ENCODE measurements around the gene IL1RAPL1. TPM values are rescaled to one million over a fixed set of nuclear protein-coding genes. Genes with fewer than 3 reads are reported as not detected.

The IL1RAPL1 gene
- total and polyA plus RNA-seq, 8 donors: 0.06 to 3.3 (median 0.31) TPM; not detected in 3

GRCh38 chrX:29862126-29862677 lies 1275.0 kb downstream of the IL1RAPL1 start:
- Histone ChIP-seq H3K9me3 (no peaks in the 10 kb centered on the region), H3K36me3 (no peaks in the 10 kb centered on the region), H3K4me1 (no peaks in the 10 kb centered on the region), H3K27ac (no peak overlapping the region), H3K4me3 (no peak overlapping the region), H3K27me3 (no peaks in the 10 kb centered on the region)
- no peak for TF ChIP-seq POLR2A (IDR thresholded peaks at IDR 0.05)
- TF ChIP-seq, protein P1, sequence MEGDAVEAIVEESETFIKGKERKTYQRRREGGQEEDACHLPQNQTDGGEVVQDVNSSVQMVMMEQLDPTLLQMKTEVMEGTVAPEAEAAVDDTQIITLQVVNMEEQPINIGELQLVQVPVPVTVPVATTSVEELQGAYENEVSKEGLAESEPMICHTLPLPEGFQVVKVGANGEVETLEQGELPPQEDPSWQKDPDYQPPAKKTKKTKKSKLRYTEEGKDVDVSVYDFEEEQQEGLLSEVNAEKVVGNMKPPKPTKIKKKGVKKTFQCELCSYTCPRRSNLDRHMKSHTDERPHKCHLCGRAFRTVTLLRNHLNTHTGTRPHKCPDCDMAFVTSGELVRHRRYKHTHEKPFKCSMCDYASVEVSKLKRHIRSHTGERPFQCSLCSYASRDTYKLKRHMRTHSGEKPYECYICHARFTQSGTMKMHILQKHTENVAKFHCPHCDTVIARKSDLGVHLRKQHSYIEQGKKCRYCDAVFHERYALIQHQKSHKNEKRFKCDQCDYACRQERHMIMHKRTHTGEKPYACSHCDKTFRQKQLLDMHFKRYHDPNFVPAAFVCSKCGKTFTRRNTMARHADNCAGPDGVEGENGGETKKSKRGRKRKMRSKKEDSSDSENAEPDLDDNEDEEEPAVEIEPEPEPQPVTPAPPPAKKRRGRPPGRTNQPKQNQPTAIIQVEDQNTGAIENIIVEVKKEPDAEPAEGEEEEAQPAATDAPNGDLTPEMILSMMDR (IDR thresholded peaks at IDR 0.05): no peak
- TF ChIP-seq EP300 (IDR thresholded peaks at IDR 0.05): no peak
- TF ChIP-seq POLR2AphosphoS5 (IDR thresholded peaks at IDR 0.05): no peak
- intact Hi-C loops (cut with DNase I; ENCODE audit: low total_unique reads): no loop called here
- no peak for DNase-seq
- WGBS, 5 donors: 71 to 88% (median 84%) methylated on average over 7 of the region's 7 CpGs

- H3K4me3 ChIP-seq: no peak overlapping the region
- no peaks in the 10 kb centered on the region for H3K9me3 ChIP-seq
- intact Hi-C loops (cut with DNase I; ENCODE audit: low total_unique reads): no loop called here
- H3K4me1 ChIP-seq: no peaks in the 10 kb centered on the region
- 80 to 88% (median 80%) methylated on average over 4 of the region's 4 CpGs for WGBS, 5 donors
- no peaks in the 10 kb centered on the region for H3K27me3 ChIP-seq
- TF ChIP-seq, protein P1 (IDR thresholded peaks at IDR 0.05): no peak
- TF ChIP-seq POLR2AphosphoS5 (IDR thresholded peaks at IDR 0.05): no peak
- no peak for TF ChIP-seq EP300 (IDR thresholded peaks at IDR 0.05)
- TF ChIP-seq POLR2A (IDR thresholded peaks at IDR 0.05): no peak
- H3K27ac ChIP-seq: no peak overlapping the region
- no peaks in the 10 kb centered on the region for H3K36me3 ChIP-seq
- no peak for DNase-seq
Measured at GRCh38 chrX:29867971-29868370, 1280.7 kb downstream of the IL1RAPL1 start.

DNA sequence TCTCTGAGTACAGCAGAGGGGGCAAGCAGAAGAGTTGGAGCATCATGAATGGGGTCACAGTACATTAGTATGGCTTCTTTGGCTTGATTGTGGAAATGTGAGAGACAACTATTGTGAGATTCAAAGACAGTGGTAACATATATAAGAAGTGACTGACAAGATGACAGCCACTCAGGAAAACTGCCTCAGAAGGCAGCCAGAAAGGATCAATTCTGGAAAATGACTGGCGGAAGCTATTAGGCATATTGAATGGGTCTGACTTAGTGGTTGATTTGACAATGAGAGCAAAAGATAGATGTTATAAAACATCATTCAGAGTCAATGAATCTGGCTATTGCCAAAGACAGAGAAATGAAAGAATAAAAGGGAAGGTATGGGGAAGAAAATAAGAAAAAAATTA lies 1282.6 kb downstream of the IL1RAPL1 start:
- no peaks in the 10 kb centered on the region for H3K4me1 ChIP-seq
- intact Hi-C loops (cut with DNase I; ENCODE audit: low total_unique reads): no loop called here
- TF ChIP-seq POLR2A (IDR thresholded peaks at IDR 0.05) (no peak), POLR2AphosphoS5 (IDR thresholded peaks at IDR 0.05) (no peak), EP300 (IDR thresholded peaks at IDR 0.05) (no peak)
- TF ChIP-seq, protein P1 (IDR thresholded peaks at IDR 0.05): no peak
- no peaks in the 10 kb centered on the region for H3K36me3 ChIP-seq
- H3K4me3 ChIP-seq: no peak overlapping the region
- H3K9me3 ChIP-seq: no peaks in the 10 kb centered on the region
- no peak for DNase-seq
- 82 to 100% (median 93%) methylated on average over 1 of the region's 1 CpG for WGBS, 5 donors
- no peaks in the 10 kb centered on the region for H3K27me3 ChIP-seq
- H3K27ac ChIP-seq: no peak overlapping the region

- intact Hi-C loops (cut with DNase I; ENCODE audit: low total_unique reads): no loop called here
- DNase-seq: no peak
- Histone ChIP-seq H3K9me3 (no peaks in the 10 kb centered on the region), H3K4me1 (no peaks in the 10 kb centered on the region), H3K27me3 (no peaks in the 10 kb centered on the region), H3K4me3 (no peak overlapping the region), H3K27ac (no peak overlapping the region), H3K36me3 (no peaks in the 10 kb centered on the region)
- WGBS, 5 donors: 76 to 85% (median 85%) methylated on average over 3 of the region's 3 CpGs
- TF ChIP-seq POLR2AphosphoS5 (IDR thresholded peaks at IDR 0.05) (no peak), EP300 (IDR thresholded peaks at IDR 0.05) (no peak), POLR2A (IDR thresholded peaks at IDR 0.05) (no peak)
- TF ChIP-seq, protein P1 (IDR thresholded peaks at IDR 0.05): no peak
Measured at GRCh38 chrX:29870608-29871007, 1283.4 kb downstream of the IL1RAPL1 start.
